Gastrocnemius medialis (tissue), 4 donors: ENCODE measurements around the gene CTSA. TPM values are rescaled to one million over a fixed set of nuclear protein-coding genes. Genes with fewer than 3 reads are reported as not detected.
A peak's percentile ranks its signal among the peaks of the same experiment; 100 is the strongest.

Source experiments
- ATAC-seq, 2 donors: fragments of 150-250 bp; one replicate each; pipeline ENCODE4 v1.9.1; 2016
- DNase-seq, 2 donors: peaks; one replicate each; pipeline ENCODE4 v3.0.0-alpha.2; 2019
- H3K27ac ChIP-seq, 4 donors: fragments of 200-600 bp; sonication (generic); 1 replicate in 1 of 4; 2 replicates in 3 of 4; pipeline ENCODE4 v1.5.1; 2016 to 2018; ENCODE audit warnings: mild to moderate bottlenecking in 2 of 4, moderate library complexity in 1 of 4
- H3K27me3 ChIP-seq, 3 donors: fragments of 200-600 bp; sonication (generic) in 2 of 3; 1 replicate in 1 of 3; 2 replicates in 2 of 3; pipeline versions ENCODE4 v1.5.1 to v1.6.0; 2016 to 2019; ENCODE audit warnings: mild to moderate bottlenecking in 1 of 3, moderate library complexity in 1 of 3
- H3K36me3 ChIP-seq, 2 donors: fragments of 200-600 bp; sonication (generic) in 1 of 2; one replicate each; pipeline ENCODE4 v1.5.1; 2017 to 2018
- H3K4me1 ChIP-seq, 2 donors: fragments of 200-600 bp; sonication (generic) in 1 of 2; one replicate each; pipeline ENCODE4 v1.5.1; 2016 to 2017; ENCODE audit warnings: mild to moderate bottlenecking in 2 of 2
- H3K4me3 ChIP-seq, 4 donors: fragments of 200-600 bp; sonication (generic) in 3 of 4; 1 replicate in 1 of 4; 2 replicates in 3 of 4; pipeline ENCODE4 v1.5.1; 2016 to 2019; ENCODE audit warnings: mild to moderate bottlenecking in 2 of 4
- H3K9me3 ChIP-seq, 3 donors: fragments of 200-600 bp; sonication (generic) in 2 of 3; 1 replicate in 1 of 3; 2 replicates in 2 of 3; pipeline ENCODE4 v1.5.1; 2016 to 2019
- POLR2A ChIP-seq, 2 donors: fragments of 450-650 bp; IDR thresholded peaks; one replicate each; pipeline ENCODE4 v1.6.1; 2017; ENCODE audit warnings: antibody characterized with exemption in 2 of 2, mild to moderate bottlenecking in 2 of 2, moderate library complexity in 2 of 2
- in situ Hi-C, 4 donors: fragments of 200-750 bp; cut with MboI; loops; one replicate each; pipeline versions ENCODE4 v1.15.0 to v1.8.0; 2017; ENCODE audit warnings: low sequenced_read_pairs in 4 of 4
- intact Hi-C: fragments of 100-400 bp; cut with DNase I; formaldehyde crosslinking; loops from one replicate; pipeline ENCODE4 v1.15.1; 2023; ENCODE audit warnings: low total_unique reads
- total RNA-seq, 4 donors: library from RNA; depleted of rRNA; stranded (reverse); fragments of >200 nt; gene quantifications; one replicate each; pipeline versions ENCODE4 v1.1.0 to v1.2.3, GENCODE V29; 2016
- TF ChIP-seq, protein P1 (sequence below), 5 experiments: fragments of 450-650 bp in 3 of 5; fragments of 200-600 bp in 2 of 5; sonication (generic) in 2 of 5; IDR thresholded peaks in 4 of 5; conservative IDR thresholded peaks in 1 of 5; 1 replicate in 4 of 5; 2 replicates in 1 of 5; pipeline ENCODE4 v1.5.1; 2016 to 2019; ENCODE audit warnings: antibody characterized with exemption in 5 of 5, mild to moderate bottlenecking in 3 of 5, moderate library complexity in 3 of 5

The CTSA gene
- total RNA-seq, 4 donors from 2014 or later: 21.9 to 59.2 (median 46.2) TPM

- Histone ChIP-seq H3K9me3 (no peaks in the 10 kb centered on the region), H3K36me3 (no peaks in the 10 kb centered on the region), H3K4me3 (no peak overlapping the region), H3K27me3 (no peaks in the 10 kb centered on the region), H3K27ac (peak overlapping the region; percentile 59 to 67 (median 64)), H3K4me1 (peaks cover 0 to 16% of the 10 kb centered on the region in 2 donors)
- intact Hi-C loops (no loop called here), in situ Hi-C loops (no loop called here)
- TF ChIP-seq POLR2A (IDR thresholded peaks at IDR 0.05): no peak
- TF ChIP-seq, protein P1, sequence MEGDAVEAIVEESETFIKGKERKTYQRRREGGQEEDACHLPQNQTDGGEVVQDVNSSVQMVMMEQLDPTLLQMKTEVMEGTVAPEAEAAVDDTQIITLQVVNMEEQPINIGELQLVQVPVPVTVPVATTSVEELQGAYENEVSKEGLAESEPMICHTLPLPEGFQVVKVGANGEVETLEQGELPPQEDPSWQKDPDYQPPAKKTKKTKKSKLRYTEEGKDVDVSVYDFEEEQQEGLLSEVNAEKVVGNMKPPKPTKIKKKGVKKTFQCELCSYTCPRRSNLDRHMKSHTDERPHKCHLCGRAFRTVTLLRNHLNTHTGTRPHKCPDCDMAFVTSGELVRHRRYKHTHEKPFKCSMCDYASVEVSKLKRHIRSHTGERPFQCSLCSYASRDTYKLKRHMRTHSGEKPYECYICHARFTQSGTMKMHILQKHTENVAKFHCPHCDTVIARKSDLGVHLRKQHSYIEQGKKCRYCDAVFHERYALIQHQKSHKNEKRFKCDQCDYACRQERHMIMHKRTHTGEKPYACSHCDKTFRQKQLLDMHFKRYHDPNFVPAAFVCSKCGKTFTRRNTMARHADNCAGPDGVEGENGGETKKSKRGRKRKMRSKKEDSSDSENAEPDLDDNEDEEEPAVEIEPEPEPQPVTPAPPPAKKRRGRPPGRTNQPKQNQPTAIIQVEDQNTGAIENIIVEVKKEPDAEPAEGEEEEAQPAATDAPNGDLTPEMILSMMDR (IDR thresholded peaks at IDR 0.05 in 4 of 5, conservative IDR thresholded peaks at IDR 0.05 in 1 of 5): no peak
- DNase-seq: no peak
- ATAC-seq: peak in 1 of 2 donors; percentile 45
Measured at GRCh38 chr20:45918182-45918737, 27.1 kb downstream of the CTSA start.

- TF ChIP-seq, protein P1 (IDR thresholded peaks at IDR 0.05 in 4 of 5, conservative IDR thresholded peaks at IDR 0.05 in 1 of 5): no peak
- TF ChIP-seq POLR2A (IDR thresholded peaks at IDR 0.05): no peak
- H3K27ac ChIP-seq: peak overlapping the region; percentile 59 to 67 (median 64)
- in situ Hi-C loops: no loop called here
- H3K27me3 ChIP-seq: no peaks in the 10 kb centered on the region
- DNase-seq: no peak
- H3K4me3 ChIP-seq: no peak overlapping the region
- H3K4me1 ChIP-seq: peaks cover 5 to 21% of the 10 kb centered on the region in 2 donors
- no peaks in the 10 kb centered on the region for H3K9me3 ChIP-seq
- H3K36me3 ChIP-seq: no peaks in the 10 kb centered on the region
- intact Hi-C loops: no loop called here
- peak in 1 of 2 donors; percentile 8 for ATAC-seq
Measured at GRCh38 chr20:45918779-45919537, 27.8 kb downstream of the CTSA start.

- in situ Hi-C loops (no loop called here), intact Hi-C loops (no loop called here)
- Histone ChIP-seq H3K27me3 (no peaks in the 10 kb centered on the region), H3K27ac (peak overlapping the region; percentile 59 to 67 (median 64)), H3K4me3 (no peak overlapping the region), H3K9me3 (no peaks in the 10 kb centered on the region), H3K36me3 (no peaks in the 10 kb centered on the region), H3K4me1 (peaks cover 11 to 29% of the 10 kb centered on the region in 2 donors)
- no peak for TF ChIP-seq POLR2A (IDR thresholded peaks at IDR 0.05)
- TF ChIP-seq, protein P1 (IDR thresholded peaks at IDR 0.05 in 4 of 5, conservative IDR thresholded peaks at IDR 0.05 in 1 of 5): no peak
- DNase-seq: peak; percentile 62 to 73
- peak; percentile 35 to 55 for ATAC-seq
Measured at GRCh38 chr20:45919542-45920399, 28.6 kb downstream of the CTSA start.

DNA sequence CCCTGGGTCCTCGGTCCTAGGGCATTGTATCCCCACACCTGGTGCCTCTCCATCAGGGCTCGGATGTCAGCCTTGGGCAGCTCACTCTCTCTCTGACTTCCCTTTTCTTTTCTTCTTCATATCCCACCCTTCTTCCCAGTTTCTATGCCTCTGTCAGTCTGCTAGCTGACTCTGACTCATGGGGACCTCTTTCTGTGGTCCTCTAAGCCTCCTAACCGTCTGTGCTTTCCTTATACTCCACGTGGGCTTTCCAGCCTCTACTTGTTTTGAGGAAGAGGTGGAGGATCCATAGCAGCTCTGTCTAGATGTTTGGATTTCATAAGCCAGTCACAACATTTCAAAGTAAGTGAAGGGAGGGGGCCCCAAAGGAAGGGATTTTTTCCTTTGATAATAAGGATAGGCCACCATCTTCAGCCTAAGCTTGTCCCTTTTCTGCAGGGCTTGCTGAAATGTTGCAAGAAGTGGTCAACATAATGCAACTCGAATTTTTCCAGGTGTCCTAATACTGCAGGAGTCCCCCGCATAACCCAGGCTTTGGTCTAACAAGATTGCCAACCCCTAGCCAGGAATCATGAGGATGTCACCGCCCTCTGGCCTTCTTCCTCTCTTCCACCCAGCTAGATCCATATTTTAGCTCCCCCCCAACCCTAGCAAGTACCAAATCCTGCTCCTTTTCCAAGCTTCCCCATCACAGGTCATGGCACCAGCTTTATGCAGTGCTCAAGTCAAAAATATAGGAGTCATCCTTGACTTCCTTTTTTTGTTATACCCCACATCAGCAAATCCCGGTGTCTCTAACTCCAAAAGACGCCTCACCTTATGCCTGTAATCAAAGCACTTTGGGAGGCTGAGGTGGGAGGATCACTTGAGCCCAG, 29.6 kb downstream of the CTSA start:
- intact Hi-C loops: no loop called here
- DNase-seq: no peak
- Histone ChIP-seq H3K36me3 (no peaks in the 10 kb centered on the region), H3K27ac (peak overlapping the region; percentile 59 to 67 (median 64)), H3K27me3 (no peaks in the 10 kb centered on the region), H3K9me3 (no peaks in the 10 kb centered on the region), H3K4me1 (peaks cover 11 to 29% of the 10 kb centered on the region in 2 donors), H3K4me3 (no peak overlapping the region)
- no peak for ATAC-seq
- in situ Hi-C loops: no loop called here
- TF ChIP-seq, protein P1 (IDR thresholded peaks at IDR 0.05 in 4 of 5, conservative IDR thresholded peaks at IDR 0.05 in 1 of 5): no peak
- TF ChIP-seq POLR2A (IDR thresholded peaks at IDR 0.05): no peak
